HG02885 (cell line): ENCODE measurements around the gene CD320.
"Not testable (repeated sequence)": the region's sequence is repeated elsewhere in the genome, so short reads cannot be mapped to it uniquely, and the experiment has no call there.

Source experiments
- ATAC-seq: cut with Tn5 transposase; IDR thresholded peaks from one replicate; pipeline ENCODE4 v1.9.1; 2021; ENCODE audit warnings: mild to moderate bottlenecking; ENCODE audit not compliant: unreplicated experiment, poor library complexity

CD320 gene

DNA sequence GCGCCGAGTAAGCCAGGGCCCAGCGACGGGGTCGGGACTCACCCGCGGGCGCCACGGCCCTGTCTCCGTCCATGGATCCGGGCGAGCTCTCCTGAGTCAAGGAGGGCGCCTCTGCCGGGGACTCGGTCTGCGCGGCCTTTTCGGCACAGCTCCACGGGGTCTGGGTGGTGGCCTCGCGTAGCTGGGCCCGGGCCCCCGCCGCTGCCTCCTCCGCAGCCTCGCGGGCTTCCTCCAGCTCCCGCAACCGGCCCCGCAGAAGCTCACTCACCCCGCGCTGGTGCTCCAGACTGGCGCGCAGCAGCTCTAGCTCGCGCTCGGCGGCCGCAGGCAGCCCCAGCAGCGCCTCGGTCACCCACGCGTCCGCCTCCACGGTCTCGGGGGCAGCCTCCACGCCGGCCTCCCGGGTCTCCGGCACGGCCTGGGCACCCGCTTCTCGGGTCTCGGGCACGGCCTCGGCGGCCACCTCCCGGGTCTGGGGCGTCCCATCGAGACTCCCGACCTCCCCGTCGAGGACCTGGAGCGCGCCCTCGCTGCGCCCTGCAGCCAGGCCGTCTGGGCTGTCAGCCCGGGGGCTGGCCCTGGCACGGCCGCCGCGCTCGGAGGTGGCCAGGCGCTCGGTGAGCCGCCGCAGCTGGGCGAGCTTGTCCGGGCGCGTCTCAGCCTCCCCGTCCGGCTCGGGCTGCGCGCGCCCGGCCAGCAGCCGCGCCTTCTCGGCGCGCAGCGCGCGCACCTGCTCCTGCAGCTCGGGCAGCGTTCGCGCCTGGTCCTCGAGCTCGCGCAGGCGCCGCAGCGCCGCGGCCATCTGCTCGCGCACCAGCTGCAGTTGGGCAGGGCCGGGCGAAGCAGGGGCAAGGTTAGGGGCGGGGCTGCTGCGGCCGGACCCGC, 26.5 kb upstream of the CD320 start:
- ATAC-seq, result peak; percentile 39

- no peak for ATAC-seq
Observed at GRCh38 chr19:8333767-8334457, 25.8 kb upstream of the CD320 start.

DNA sequence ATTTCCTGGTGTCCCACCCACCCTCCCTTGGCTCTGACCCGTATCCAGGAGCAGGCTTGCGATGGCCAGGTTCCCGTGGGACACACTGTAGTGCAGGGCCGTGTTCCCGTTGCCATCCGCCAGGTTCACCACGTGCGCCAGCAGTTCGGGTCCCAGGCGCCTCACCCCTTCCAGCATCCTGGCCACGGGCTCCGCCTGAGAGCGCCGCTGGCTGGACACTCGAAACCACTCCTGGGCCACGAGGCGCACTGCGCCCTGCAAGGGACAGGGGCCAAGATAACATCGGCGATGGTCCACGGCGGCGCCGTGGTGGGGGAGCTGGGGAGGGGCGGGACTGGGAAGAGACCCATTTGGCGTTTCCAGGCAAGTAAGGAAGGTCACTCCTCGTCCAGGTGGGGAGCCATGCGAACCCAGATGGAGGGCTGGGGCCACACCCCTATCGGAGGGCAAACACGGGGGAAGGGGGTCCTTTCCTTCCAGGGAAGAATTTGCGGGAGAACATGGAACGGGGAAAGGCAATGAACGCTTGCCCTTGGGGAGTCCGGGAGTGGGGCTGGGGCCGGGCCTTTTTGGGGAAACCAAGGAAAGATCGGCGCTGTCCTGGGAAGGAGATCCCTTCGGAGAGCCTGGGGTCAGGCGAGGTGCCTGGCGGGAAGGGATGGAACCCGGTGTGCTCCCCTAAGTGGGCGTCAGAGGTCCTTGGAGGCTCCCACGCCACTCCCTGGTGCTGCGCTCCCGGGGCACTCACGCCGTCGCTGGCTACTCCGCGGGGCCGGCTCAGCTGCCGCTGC, 25.0 kb upstream of the CD320 start:
- ATAC-seq, result no peak

DNA sequence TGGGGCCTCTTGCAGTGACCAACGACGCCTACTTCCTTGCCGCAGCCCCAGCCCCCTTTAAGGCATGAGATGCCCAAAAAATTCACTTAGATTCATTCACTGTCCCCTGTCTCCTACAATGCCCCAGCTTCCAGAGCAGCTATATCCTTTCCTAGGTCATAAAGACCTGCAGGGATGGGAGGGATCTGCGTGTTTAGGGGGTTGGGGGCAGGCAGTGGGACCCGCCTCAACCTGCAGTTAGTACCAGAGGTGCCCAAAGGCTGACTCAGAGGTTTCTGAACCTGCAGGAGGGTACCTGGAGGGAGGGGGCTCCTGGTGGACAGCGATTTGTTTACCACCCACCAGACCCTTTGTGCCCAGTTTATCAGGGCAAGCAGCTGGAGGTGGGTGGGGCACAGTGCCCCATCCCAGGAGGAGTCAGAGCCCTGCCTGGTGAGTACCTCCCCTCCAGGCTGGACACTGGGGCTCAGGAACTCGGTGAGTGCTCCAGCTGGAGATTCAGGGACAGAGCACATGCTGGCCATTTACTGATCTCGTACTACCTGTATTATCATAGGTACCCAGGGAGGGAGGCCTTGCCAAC, 23.2 kb upstream of the CD320 start:
- ATAC-seq, result no peak

- ATAC-seq, result no peak
Observed at GRCh38 chr19:8329996-8330395, 21.8 kb upstream of the CD320 start.

DNA sequence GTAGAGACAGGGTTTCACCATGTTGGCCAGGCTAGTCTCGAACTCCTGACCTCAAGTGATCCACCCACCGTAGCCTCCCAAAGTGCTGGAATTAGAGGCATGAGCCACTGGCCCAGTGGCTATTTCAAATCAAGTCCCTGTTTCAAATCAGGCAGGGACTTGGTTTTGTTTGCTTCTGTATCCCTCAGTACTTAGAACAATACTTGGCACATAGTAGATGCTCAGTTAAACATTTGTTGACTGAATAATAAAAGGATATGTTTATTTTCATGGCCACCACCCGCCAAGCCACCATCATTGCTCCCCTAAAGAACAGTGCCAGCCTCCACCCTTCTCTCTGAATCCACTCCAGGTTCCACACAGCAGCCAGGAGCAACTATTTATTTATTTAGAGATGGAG, 17.3 kb upstream of the CD320 start:
- ATAC-seq, result no peak

- no peak for ATAC-seq
Observed at GRCh38 chr19:8324186-8325050, 16.3 kb upstream of the CD320 start.

GRCh38 chr19:8323781-8324185, 15.6 kb upstream of the CD320 start:
- no peak for ATAC-seq

- ATAC-seq, result no peak
Observed at GRCh38 chr19:8322638-8322997, 14.5 kb upstream of the CD320 start.

GRCh38 chr19:8321986-8322637, 14.0 kb upstream of the CD320 start:
- ATAC-seq, result no peak

GRCh38 chr19:8321067-8321985, 13.2 kb upstream of the CD320 start, which contains the start of the genes NDUFA7 and RPS28:
TSS of gene NDUFA7 (minus strand) at chr19:8321375. CDS start at chr19:8321358, 17 bp downstream.
TSS of gene RPS28 (plus strand) at chr19:8321496. CDS start at chr19:8321531, 35 bp downstream.
- ATAC-seq, result peak; percentile 89

GRCh38 chr19:8320564-8321066, 12.5 kb upstream of the CD320 start:
- ATAC-seq, result peak; percentile 26

GRCh38 chr19:8319807-8320520, 11.8 kb upstream of the CD320 start:
- no peak for ATAC-seq

- not testable (repeated sequence) for ATAC-seq
Observed at GRCh38 chr19:8318835-8319234, 10.7 kb upstream of the CD320 start.

DNA sequence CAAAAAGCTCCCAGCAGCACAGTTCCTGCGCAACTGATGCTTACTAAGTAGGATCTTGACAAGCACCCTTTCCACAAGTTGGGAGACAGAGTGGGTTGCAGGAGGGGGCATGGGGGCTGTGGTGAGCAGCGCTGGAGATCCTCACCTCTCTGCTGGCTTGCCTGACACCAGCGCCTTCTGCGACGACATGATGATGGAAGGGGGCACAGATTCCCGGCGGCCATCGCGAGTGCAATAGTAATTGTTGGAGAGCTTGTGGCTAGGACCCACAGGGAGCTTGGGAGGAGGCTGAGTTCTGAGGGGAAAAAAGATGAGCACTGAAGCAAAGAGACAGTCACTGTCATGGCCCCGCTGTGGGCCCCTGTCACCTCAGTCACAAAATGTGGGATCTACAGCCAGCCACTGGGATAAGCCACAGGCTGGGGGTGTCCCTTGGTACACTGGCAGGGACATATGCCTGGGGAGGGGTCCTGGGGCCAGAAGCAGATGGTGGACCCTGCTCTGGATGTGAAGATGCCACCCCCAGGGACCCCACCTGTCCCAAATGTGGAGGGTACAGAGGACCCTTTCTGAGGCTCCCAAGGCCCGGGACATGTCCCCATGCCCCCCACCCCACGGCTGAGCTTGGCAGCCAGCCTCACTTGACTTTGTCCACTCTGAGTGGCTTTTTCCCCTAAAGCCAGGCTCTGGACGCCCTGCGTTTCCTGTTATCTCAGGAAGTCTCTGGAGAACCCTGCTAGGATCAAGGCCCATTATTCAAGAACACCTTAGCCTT, 8.4 kb upstream of the CD320 start:
- no peak for ATAC-seq

- ATAC-seq, result not testable (repeated sequence)
Observed at GRCh38 chr19:8314981-8315640, 7.0 kb upstream of the CD320 start.
